ENCODE measurements around the gene POU6F2. TPM values are rescaled to one million over a fixed set of nuclear protein-coding genes. Genes with fewer than 3 reads are reported as not detected.

The POU6F2 gene
- polyA plus RNA-seq, 2 of the 4 experiments (the other 2 are of a cell fraction): not detected

GRCh38 chr7:39272111-39272510, 294.4 kb downstream of the POU6F2 start:
- Histone ChIP-seq H3K9me3 (no peaks in the 10 kb centered on the region), H3K27ac (no peak overlapping the region), H3K4me1 (no peaks in the 10 kb centered on the region), H3K4me2 (no peak overlapping the region), H3K4me3 (no peak overlapping the region)
- 0% methylated on average over 1 of the region's 1 CpG for WGBS (ENCODE audit: missing lambda C conversion rate)
- DNase-seq (ENCODE audit: low read depth in 1 of 2, low spot score in 1 of 2) (no peak), FAIRE-seq (no peak), ATAC-seq (no peak)
- ChIA-PET CTCF (no interaction called here), POLR2A (no interaction called here)
- TF ChIP-seq CHD4 (IDR thresholded peaks at IDR 0.05; ENCODE audit: borderline replicate concordance) (no peak), HOXB13 (CRISPR knock-in tag; IDR thresholded peaks at IDR 0.05; ENCODE audit: low read depth) (no peak), NR3C1 (IDR thresholded peaks at IDR 0.05) (no peak), SMC3 (IDR thresholded peaks at IDR 0.05) (no peak), MAFK (IDR thresholded peaks at IDR 0.05; ENCODE audit: partially characterized antibody) (no peak), CBX8 (IDR thresholded peaks at IDR 0.05) (no peak)

- Histone ChIP-seq H3K4me3 (no peak overlapping the region), H3K27ac (no peak overlapping the region), H3K9me3 (no peaks in the 10 kb centered on the region), H3K4me2 (no peak overlapping the region), H3K4me1 (no peaks in the 10 kb centered on the region)
- TF ChIP-seq KDM1A (IDR thresholded peaks at IDR 0.05; ENCODE audit: low read depth) (no peak), SMC3 (IDR thresholded peaks at IDR 0.05) (no peak), ZSCAN20 (CRISPR knock-in tag; IDR thresholded peaks at IDR 0.05) (no peak), SREBF2 (IDR thresholded peaks at IDR 0.05) (no peak), FOSL2 (IDR thresholded peaks at IDR 0.05) (no peak), FOSL2 (CRISPR knock-in tag; IDR thresholded peaks at IDR 0.05) (no peak)
- DNase-seq (ENCODE audit: low read depth in 1 of 2, low spot score in 1 of 2) (no peak), FAIRE-seq (no peak), ATAC-seq (no peak)
- ChIA-PET POLR2A (no interaction called here), CTCF (no interaction called here)
Measured at GRCh38 chr7:39272691-39273090, 295.0 kb downstream of the POU6F2 start.

GRCh38 chr7:39280337-39280736, 302.6 kb downstream of the POU6F2 start:
- H3K4me2 ChIP-seq: no peak overlapping the region
- CTCF ChIA-PET: interaction anchor here (0.6 kb wide), 1 partner anchor 668 kb away, joined by 3 read pairs; no protein-coding TSS in a partner anchor
- WGBS (ENCODE audit: missing lambda C conversion rate): 0% methylated on average over 1 of the region's 1 CpG
- ATAC-seq: no peak
- H3K4me1 ChIP-seq: no peaks in the 10 kb centered on the region
- FAIRE-seq: no peak
- no peak overlapping the region for H3K4me3 ChIP-seq
- no peak for DNase-seq (ENCODE audit: low read depth in 1 of 2, low spot score in 1 of 2)
- TF ChIP-seq HDAC2 (IDR thresholded peaks at IDR 0.05) (no peak), GATA3 (IDR thresholded peaks at IDR 0.05; ENCODE audit: borderline replicate concordance) (no peak), MAFK (IDR thresholded peaks at IDR 0.05; ENCODE audit: partially characterized antibody) (peak; percentile 76)
- POLR2A ChIA-PET: no interaction called here
- no peak overlapping the region for H3K27ac ChIP-seq
- no peaks in the 10 kb centered on the region for H3K9me3 ChIP-seq

DNA sequence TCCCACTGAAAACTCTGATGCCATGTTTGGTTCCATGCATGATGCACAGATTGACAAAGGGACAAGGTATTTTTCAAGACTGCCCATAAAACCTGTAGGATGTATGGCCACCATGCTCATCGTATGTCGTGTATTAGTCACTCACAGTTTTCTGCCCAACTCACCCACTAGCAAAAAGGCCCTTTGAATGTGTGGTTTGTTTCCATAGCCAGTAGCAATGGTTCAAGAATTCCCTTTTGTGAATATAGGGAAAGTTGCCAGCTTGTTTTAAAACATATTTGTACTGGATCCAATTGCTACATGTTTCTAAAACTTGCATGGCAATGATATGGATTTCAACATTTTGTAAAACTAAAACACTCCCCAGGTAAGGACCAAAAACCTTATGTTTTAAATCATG, 307.5 kb downstream of the POU6F2 start:
- Histone ChIP-seq H3K9me3 (no peaks in the 10 kb centered on the region), H3K4me3 (no peak overlapping the region), H3K4me1 (no peaks in the 10 kb centered on the region), H3K4me2 (no peak overlapping the region), H3K27ac (no peak overlapping the region)
- no peak for ATAC-seq
- 0% methylated on average over 2 of the region's 2 CpGs for WGBS (ENCODE audit: missing lambda C conversion rate)
- CTCF ChIA-PET: no interaction called here
- DNase-seq (ENCODE audit: low read depth in 1 of 2, low spot score in 1 of 2): no peak
- POLR2A ChIA-PET: no interaction called here
- FAIRE-seq: no peak
- no peak for TF ChIP-seq CTCF (IDR thresholded peaks at IDR 0.05)
- no peak for TF ChIP-seq HOXB13 (CRISPR knock-in tag; IDR thresholded peaks at IDR 0.05; ENCODE audit: low read depth)
- TF ChIP-seq, protein P1, sequence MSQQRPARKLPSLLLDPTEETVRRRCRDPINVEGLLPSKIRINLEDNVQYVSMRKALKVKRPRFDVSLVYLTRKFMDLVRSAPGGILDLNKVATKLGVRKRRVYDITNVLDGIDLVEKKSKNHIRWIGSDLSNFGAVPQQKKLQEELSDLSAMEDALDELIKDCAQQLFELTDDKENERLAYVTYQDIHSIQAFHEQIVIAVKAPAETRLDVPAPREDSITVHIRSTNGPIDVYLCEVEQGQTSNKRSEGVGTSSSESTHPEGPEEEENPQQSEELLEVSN (IDR thresholded peaks at IDR 0.05; ENCODE audit: borderline replicate concordance, low read depth): no peak
- TF ChIP-seq RARB (CRISPR knock-in tag; IDR thresholded peaks at IDR 0.05): no peak
- TF ChIP-seq REST (IDR thresholded peaks at IDR 0.05): no peak
- no peak for TF ChIP-seq BHLHE40 (IDR thresholded peaks at IDR 0.05; ENCODE audit: low read depth, low read length)
- TF ChIP-seq RAD21 (conservative IDR thresholded peaks at IDR 0.05 in 1 of 2, IDR thresholded peaks at IDR 0.05 in 1 of 2): no peak
- TF ChIP-seq RFX5 (IDR thresholded peaks at IDR 0.05): no peak
- TF ChIP-seq MYC (IDR thresholded peaks at IDR 0.05; ENCODE audit: borderline replicate concordance, low read length): no peak
- no peak for TF ChIP-seq SMC3 (IDR thresholded peaks at IDR 0.05)
- no peak for TF ChIP-seq HDAC2 (IDR thresholded peaks at IDR 0.05)
- TF ChIP-seq HOXB5 (CRISPR knock-in tag; IDR thresholded peaks at IDR 0.05): no peak
- TF ChIP-seq EHF (CRISPR knock-in tag; IDR thresholded peaks at IDR 0.05): no peak
- no peak for TF ChIP-seq MAZ (IDR thresholded peaks at IDR 0.05; ENCODE audit: borderline replicate concordance, low read depth, low read length)
- TF ChIP-seq NPAS2 (CRISPR knock-in tag; IDR thresholded peaks at IDR 0.05; ENCODE audit: borderline replicate concordance): no peak
- TF ChIP-seq, protein P2, sequence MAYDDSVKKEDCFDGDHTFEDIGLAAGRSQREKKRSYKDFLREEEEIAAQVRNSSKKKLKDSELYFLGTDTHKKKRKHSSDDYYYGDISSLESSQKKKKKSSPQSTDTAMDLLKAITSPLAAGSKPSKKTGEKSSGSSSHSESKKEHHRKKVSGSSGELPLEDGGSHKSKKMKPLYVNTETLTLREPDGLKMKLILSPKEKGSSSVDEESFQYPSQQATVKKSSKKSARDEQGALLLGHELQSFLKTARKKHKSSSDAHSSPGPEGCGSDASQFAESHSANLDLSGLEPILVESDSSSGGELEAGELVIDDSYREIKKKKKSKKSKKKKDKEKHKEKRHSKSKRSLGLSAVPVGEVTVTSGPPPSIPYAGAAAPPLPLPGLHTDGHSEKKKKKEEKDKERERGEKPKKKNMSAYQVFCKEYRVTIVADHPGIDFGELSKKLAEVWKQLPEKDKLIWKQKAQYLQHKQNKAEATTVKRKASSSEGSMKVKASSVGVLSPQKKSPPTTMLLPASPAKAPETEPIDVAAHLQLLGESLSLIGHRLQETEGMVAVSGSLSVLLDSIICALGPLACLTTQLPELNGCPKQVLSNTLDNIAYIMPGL (CRISPR knock-in tag; IDR thresholded peaks at IDR 0.05; ENCODE audit: borderline replicate concordance): no peak
